Activated CD8-positive, alpha-beta memory T cell treated with anti-CD3 and anti-CD28 coated beads, Interleukin-2, amount 50 U/mL, for 4 hours (primary cell): ENCODE measurements around the gene ACACA.
"Not testable (repeated sequence)": the region's sequence is repeated elsewhere in the genome, so short reads cannot be mapped to it uniquely, and the experiment has no call there.

Source experiments
- DNase-seq: peaks from one replicate; pipeline ENCODE4 v3.0.0-alpha.2; 2020

ACACA gene

DNA sequence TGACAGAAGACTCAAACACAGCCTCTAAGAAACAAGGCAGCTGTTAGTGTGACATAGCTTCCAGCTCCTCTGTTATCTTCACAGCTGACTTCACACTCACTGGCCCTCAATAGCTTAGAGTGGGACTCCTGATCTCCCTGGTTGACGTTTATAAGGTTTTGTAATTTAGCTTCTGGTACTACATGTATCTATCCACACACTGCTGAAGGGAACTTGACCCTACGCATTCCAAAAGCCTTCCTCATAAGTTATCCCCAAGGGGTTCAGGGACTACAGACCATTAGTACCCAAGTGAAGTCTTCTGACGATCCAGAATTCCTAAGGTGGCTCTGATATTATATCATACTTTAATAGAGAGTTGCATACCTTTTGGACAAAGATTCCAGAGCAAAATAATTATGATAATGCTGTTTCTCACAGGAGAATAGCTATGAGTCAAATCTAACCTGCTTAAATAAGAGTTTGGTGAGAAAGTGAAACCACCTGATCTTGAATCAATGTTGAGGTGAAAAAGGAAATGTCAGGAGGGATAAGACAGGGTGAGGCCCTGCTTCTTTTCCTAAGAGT, 14.5 kb downstream of the ACACA start:
- DNase-seq, result no peak

DNA sequence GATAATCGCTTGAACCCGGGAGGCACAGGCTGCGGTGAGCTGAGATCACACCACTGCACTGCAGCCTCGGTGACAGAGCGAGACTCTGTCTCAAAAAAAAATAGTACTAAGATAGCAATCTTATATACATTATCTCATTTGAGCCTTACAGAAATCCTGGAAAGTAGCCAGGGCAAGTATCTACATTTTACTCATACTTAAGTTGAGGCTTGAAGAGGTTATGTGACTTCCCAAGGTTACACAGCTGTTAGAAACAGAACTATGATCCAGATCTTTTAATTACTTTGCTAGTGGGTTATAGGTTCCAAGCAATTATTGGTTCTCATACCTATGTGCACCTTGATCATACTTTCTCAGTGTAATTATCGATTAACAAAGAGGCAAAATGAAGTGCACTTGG, 15.5 kb downstream of the ACACA start:
- no peak for DNase-seq

DNA sequence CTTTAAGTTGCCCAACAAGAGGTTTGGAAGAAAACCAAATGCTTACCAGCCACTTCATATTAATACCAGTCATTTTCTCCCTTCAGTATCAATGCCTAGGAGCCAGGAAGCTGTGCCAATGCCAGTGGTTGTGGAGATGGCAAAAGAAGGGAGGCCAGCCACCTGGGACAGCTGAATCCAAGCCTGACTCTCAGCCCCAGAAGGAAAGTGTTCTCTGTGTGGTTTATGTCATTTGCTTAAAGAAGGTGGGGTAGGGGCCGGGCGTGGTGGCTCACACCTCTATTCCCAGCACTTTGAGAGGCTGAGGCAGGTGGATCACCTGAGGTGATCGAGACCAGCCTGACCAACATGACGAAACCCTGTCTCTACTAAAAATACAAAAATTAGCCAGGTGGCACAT, 17.5 kb downstream of the ACACA start:
- DNase-seq, result no peak

DNA sequence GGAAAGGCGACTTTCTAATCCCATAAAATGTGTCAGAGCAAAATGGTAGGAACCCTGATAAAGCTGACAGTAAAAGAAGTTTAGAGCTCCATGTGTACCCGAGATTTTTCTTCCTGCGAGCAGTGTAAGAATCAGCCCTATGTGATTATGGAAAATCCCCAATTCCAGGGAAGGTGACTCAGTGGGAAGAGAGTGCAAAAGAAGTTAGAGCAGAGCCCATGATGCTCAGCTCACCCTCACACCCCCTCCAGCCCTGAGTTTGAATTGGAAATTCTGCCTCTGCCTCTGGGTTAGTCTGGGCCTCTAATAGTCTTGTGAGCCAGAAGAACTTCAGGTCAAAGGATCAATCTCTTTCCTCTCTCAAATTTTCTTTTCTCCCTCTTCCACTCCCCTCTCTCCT, 18.4 kb downstream of the ACACA start:
- DNase-seq, result no peak

GRCh38 chr17:37386462-37386861, 20.2 kb downstream of the ACACA start:
- DNase-seq, result no peak

DNA sequence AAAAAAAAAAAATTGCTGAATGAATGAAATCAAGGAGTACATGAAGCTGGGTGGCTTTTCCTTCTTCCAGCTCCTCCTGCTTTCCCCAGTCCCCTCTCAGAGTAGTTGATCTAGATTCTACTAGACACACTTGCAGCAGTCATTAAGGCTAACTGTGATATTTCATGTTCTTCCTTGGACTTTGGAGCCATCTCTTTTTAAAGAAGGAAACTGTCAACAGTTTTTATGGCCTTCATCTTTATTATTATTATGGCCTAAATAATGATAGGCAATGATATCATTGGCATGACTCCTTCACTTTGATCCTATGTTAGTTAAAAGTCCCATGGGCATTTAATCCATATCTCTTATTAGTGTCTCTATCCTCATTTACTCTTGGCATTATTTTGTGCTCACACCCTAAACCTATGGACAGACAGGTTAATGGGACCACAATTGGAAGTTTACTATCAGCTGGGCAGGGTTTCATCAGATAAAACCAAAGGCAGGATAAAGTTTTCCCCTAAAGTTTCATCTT, 21.1 kb downstream of the ACACA start:
- no peak for DNase-seq

DNA sequence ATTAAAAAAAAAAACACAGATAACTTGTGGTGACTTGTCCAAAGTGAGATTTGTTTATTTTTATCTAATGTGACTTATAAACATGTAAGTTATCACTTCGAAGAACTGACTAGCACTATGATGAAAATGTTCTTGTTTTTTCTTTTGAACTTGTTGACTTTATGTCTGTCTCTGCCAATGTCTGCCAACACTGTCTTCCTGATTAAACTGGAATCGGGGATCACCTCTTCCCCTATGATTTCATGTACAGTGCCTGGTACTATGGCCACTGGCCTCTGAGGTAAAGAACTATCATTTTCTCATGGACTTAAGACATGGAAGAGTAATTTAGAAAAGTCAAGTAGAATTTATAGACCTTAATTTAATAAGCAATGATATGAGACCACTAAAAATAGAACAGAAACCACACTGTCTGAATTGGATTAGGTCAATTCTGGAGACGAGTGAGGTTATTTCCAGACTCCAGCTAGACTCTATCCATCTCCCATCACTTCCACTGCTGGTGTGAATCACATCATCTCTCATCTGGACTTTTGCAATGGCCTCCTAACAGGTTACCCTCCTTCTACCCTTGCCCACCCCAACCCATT, 22.0 kb downstream of the ACACA start:
- DNase-seq, result no peak

DNA sequence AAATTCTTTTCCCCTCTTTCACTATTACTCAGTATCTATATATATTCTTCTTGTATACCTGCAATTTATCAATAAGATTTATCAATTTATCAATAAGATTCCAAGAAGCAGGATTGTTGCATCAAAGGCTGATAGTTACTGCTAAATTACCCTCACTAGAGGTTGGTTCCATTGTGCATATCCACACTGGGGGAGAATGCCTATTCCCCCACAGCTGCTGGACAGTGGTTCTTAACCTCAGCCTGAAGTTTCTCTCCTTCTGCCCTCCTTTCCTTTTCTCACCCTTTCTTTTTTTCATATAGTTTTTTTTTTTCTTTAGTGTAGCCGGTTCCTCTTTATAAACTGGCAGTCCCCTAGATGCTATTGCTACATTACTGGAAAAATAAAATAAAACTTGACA, 24.6 kb downstream of the ACACA start:
- DNase-seq, result no peak

DNA sequence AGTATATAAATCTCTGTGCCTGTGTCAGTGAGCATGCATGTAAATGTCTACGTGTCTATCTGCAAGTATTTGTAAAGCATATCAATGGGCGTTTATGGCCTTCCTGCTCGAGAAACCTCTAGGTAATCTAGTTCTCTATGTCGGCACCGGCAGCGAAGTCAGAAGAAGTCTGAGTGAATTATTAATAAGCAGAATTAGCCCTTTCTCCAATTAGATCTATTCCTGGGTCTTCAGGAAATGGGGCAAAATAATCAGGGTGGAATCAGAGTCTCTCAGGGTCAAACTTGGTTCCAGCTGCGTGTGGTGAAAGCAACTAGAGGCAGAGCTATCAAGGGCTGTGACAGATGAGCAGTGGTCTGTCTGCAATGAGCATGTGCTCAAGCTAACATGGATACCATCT, 30.9 kb downstream of the ACACA start, which contains the start of gene C17orf78:
Gene C17orf78, plus strand, starts transcription at position 280 of the 400 bp plus-strand sequence. Its CDS starts 108 bp downstream, at position 388.
- DNase-seq, result no peak

- DNase-seq, result peak; percentile 54
These were observed 33.0 kb downstream of the ACACA start for GRCh38 chr17:37373530-37374159.

GRCh38 chr17:37368577-37368976, 38.1 kb downstream of the ACACA start:
- DNase-seq, result no peak

DNA sequence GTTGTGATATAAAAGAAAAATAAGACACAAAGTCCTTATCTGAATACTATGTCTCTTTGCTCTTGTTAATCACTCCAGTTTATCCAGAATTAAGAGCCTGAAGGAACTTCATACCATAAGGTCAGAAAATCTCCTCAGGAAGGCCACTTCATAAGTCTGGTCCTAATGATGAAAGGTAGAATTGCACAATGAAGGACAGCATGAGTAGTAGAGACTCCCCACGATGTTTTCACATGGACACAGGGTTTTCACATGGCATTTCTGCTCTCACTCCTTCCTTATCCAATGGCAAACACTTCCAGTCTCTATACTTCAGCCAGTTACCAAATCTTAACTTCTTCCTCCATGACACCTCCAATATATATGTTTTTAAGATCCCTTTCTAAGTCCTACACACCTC, 41.0 kb downstream of the ACACA start:
- no peak for DNase-seq

GRCh38 chr17:37361543-37361942, 45.1 kb downstream of the ACACA start:
- DNase-seq, result no peak

DNA sequence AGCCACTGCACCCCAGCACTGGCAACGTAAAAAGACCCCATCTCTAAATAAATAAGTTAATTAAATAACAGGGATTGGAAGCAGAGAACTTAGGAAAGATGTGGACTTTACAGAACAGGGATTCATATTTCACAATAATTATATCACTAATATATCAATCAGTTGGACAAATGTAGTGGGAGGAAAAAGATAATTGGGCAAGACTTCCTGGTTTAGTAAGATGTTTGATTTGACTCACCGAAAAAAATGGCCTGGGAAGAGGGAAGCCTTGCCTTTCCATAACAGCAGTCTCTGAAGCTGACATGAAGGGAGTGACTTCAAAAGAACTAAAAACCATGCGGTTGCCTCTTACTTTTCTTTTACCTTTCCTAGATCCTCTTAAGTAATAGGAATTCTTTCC, 46.0 kb downstream of the ACACA start:
- DNase-seq, result no peak

DNA sequence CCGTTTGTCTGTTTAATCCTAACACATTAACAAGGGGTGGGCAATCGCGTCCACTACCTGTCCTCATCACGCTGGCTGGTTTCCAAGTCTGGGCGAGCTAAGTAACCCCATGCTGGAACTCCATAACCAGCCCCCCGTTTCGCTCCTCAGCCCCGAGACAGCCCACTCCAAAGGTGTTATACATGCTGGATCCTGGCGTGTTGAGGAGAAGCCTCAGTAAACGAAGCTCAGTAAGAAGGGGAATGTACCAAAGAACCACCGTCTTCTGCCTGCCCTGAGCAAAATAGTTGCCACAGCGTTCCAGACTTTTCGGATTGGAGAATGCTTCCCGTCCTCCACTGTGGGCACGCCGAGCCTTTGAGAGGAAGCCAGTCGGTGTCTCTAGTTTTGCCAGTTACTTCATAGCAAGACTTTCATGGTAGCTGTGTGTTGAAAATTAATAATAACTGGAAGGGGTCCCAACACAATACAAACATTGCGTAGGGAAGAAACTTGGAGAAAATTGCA, 46.9 kb downstream of the ACACA start:
- no peak for DNase-seq

- peak; percentile 92 for DNase-seq
These were observed 47.6 kb downstream of the ACACA start for GRCh38 chr17:37358830-37359681.

GRCh38 chr17:37358098-37358829, 48.4 kb downstream of the ACACA start:
- DNase-seq, result peak; percentile 38

DNA sequence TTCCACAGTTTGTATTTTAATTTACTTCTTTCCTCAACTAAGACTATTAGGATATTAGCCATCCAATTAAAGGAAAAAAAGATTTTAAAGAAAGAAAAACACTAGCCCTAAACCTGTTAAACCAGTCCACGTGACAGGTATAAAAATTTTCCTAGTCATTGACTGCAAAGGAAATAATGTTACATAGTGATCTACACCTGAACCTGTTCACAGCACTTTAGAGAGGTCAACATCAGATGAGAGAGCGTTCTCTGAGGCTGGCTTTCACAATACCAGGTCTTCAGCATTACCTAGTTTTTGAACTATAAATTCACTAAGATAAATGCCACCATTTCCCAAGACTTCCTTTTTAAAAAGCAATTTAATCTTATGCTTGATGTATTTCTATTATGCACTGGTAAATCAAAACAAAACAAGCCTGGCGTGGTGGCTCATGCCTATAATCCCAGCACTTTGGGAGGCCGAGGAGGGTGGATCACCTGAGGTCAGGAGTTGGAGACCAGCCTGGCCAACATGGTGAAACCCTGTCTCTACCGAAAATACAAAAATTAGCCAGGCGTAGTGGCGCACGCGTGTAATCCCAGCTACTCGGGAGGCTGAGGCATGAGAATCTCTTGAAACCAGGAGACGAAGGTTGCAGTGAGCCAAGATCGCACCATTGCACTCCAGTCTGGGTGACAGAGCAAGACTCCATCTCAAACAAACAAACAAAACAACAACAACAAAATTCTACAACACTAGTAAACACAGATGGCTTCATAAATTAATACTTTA, 49.7 kb downstream of the ACACA start:
- not testable (repeated sequence) for DNase-seq

DNA sequence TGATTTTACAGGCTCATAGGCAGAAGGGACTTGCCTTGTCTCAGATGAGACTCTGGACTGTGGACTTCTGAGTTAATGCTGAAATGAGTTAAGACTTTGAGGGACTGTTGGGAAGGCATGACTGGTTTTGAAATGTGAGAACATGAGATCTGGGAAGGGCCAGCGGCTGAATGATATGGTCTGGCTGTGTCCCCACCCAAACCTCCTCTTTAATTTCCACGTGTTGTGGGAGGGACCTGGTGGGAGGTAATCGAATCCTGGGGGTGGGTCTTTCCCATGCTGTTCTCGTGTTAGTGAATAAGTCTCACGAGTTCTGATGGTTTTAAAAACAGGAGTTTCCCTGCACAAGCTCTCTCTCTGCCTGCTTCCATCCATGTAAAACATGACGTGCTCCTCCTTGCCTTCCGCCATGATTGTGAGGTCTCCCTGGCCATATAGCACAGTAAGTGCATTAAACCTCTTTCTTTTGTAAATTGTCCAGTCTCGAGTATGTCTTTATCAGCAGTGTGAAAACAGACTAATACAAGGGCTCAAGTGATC, 59.7 kb downstream of the ACACA start:
- not testable (repeated sequence) for DNase-seq

GRCh38 chr17:37344519-37344918, 62.1 kb downstream of the ACACA start:
- no peak for DNase-seq

GRCh38 chr17:37342589-37342988, 64.0 kb downstream of the ACACA start:
- DNase-seq, result no peak
